Measurements from ENCODE around the gene SLK. TPM values are rescaled to one million over a fixed set of nuclear protein-coding genes. Genes with fewer than 3 reads are reported as not detected.

The SLK gene
- total and polyA plus RNA-seq, 2 of the 4 experiments (the other 2 are of a cell fraction), result 8.1 to 21.5 TPM

DNA sequence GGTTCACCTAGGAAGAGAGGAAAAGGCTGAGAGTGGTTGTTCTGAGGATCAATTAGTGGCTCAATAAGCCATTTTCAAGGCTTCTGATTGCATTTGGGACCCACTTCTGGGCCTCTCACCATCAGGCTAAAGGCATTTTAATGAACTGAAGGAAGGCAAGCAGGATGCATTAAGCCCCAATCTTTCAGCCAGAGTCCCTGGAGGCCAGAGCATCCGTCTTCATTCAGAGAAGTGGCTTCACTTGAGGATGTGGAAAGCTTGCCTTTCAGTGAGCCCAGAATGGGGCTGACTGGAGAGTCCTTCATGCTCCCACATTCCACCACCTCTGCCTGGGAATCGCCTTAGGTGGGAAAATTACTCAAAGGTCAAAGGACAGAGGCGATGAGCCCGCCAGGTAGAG lies 76.9 kb downstream of the SLK start:
- no peak overlapping the region for H4K5ac ChIP-seq (ENCODE audit: low read depth, low read length)
- H3K9ac ChIP-seq (ENCODE audit: low read depth, low read length), result no peak overlapping the region
- no peaks in the 10 kb centered on the region for H3K36me3 ChIP-seq (ENCODE audit: control insufficient read depth, insufficient read depth, low read length)
- H3K14ac ChIP-seq (replicated peaks; ENCODE audit: low read depth, low read length), result no peak overlapping the region
- no peak overlapping the region for H3K4ac ChIP-seq (ENCODE audit: low read depth, low read length)
- no peaks in the 10 kb centered on the region for H3K9me3 ChIP-seq (ENCODE audit: control insufficient read depth, insufficient read depth, low read length)
- no peak overlapping the region for H2AK9ac ChIP-seq (replicated peaks; ENCODE audit: low read depth, low read length, poor library complexity)
- in situ Hi-C loops (cut with MboI; ENCODE audit: low sequenced_read_pairs), result loop anchor here (5.0 kb wide), 1 partner anchor 163 kb away; no protein-coding TSS in a partner anchor
- H3K27me3 ChIP-seq (ENCODE audit: control insufficient read depth, insufficient read depth, low read length), result no peaks in the 10 kb centered on the region
- H3K18ac ChIP-seq (ENCODE audit: low read depth, low read length), result no peak overlapping the region
- H2AK5ac ChIP-seq (ENCODE audit: low read depth, low read length), result no peak overlapping the region; the same call in 1 of the 2 replicates
- ATAC-seq (ENCODE audit: low read depth), result no peak
- no peak overlapping the region for H3K4me3 ChIP-seq (ENCODE audit: insufficient read depth, low read depth, low read length)
- H2BK15ac ChIP-seq (ENCODE audit: low read depth, low read length), result no peak overlapping the region
- intact Hi-C loops (cut with micrococcal nuclease), result loop anchor here (2.0 to 5.0 kb wide), 2 partner anchors 157 to 211 kb away; partner anchors contain the start of gene GSTO1
- no peak overlapping the region for H3K4me2 ChIP-seq (ENCODE audit: low read depth, low read length)
- ChIA-PET POLR2A (ENCODE audit: unreplicated experiment) (no interaction called here), CTCF (no interaction called here)
- H3K23ac ChIP-seq (ENCODE audit: low read depth, low read length), result no peak overlapping the region
- H4K8ac ChIP-seq (ENCODE audit: low read depth in 2 of 2, low read length in 2 of 2), result no peak overlapping the region
- H3K4me1 ChIP-seq (ENCODE audit: control insufficient read depth, insufficient read depth, low read length), result no peaks in the 10 kb centered on the region
- no peaks in the 10 kb centered on the region for H4K20me1 ChIP-seq (ENCODE audit: insufficient read depth, low read length)
- WGBS, 2 experiments (ENCODE audit: extremely low coverage in 2 of 2, insufficient read length in 1 of 2), result 100% methylated on average over 2 of the region's 4 CpGs; no CpG with 5 or more reads in 1 of the 2 experiments
- no peak overlapping the region for H3K56ac ChIP-seq (ENCODE audit: extremely low read depth, insufficient read depth, low read length)
- no peaks in the 10 kb centered on the region for H3K9me1 ChIP-seq (ENCODE audit: insufficient read depth, low read length)
- H3K27ac ChIP-seq (ENCODE audit: insufficient read depth, low read length), result no peak overlapping the region
- no peak overlapping the region for H2AFZ ChIP-seq (replicated peaks; ENCODE audit: low read length, poor library complexity)
- no peak overlapping the region for H2BK5ac ChIP-seq (ENCODE audit: low read depth, low read length, poor library complexity, severe bottlenecking)
- no peak for TF ChIP-seq MAFK (IDR thresholded peaks at IDR 0.05; ENCODE audit: low read depth, low read length)
- TF ChIP-seq RAD21 (IDR thresholded peaks at IDR 0.05; ENCODE audit: low read length), result no peak
- no peak for TF ChIP-seq CEBPB (IDR thresholded peaks at IDR 0.05; ENCODE audit: low read depth, low read length)
- no peak for TF ChIP-seq CHD1 (IDR thresholded peaks at IDR 0.05; ENCODE audit: low read depth, low read length)
- TF ChIP-seq SMC3 (IDR thresholded peaks at IDR 0.05; ENCODE audit: low read depth, low read length), result no peak
- TF ChIP-seq MXI1 (IDR thresholded peaks at IDR 0.05; ENCODE audit: borderline replicate concordance, low read depth, low read length), result no peak
- no peak for TF ChIP-seq NFE2L2 (IDR thresholded peaks at IDR 0.05; ENCODE audit: low read depth, low read length)
- no peak for TF ChIP-seq POLR2A (IDR thresholded peaks at IDR 0.05; ENCODE audit: low read depth, low read length)
- no peak for TF ChIP-seq BHLHE40 (IDR thresholded peaks at IDR 0.05; ENCODE audit: low read depth, low read length)
- TF ChIP-seq, protein P1, sequence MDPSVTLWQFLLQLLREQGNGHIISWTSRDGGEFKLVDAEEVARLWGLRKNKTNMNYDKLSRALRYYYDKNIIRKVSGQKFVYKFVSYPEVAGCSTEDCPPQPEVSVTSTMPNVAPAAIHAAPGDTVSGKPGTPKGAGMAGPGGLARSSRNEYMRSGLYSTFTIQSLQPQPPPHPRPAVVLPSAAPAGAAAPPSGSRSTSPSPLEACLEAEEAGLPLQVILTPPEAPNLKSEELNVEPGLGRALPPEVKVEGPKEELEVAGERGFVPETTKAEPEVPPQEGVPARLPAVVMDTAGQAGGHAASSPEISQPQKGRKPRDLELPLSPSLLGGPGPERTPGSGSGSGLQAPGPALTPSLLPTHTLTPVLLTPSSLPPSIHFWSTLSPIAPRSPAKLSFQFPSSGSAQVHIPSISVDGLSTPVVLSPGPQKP (IDR thresholded peaks at IDR 0.05; ENCODE audit: borderline replicate concordance, low read depth, low read length), result no peak
- no peak for TF ChIP-seq RCOR1 (IDR thresholded peaks at IDR 0.05; ENCODE audit: insufficient replicate concordance, low read length)
- TF ChIP-seq, protein P2, sequence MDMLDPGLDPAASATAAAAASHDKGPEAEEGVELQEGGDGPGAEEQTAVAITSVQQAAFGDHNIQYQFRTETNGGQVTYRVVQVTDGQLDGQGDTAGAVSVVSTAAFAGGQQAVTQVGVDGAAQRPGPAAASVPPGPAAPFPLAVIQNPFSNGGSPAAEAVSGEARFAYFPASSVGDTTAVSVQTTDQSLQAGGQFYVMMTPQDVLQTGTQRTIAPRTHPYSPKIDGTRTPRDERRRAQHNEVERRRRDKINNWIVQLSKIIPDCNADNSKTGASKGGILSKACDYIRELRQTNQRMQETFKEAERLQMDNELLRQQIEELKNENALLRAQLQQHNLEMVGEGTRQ (IDR thresholded peaks at IDR 0.05; ENCODE audit: low read depth, low read length), result no peak
- H4K91ac ChIP-seq (ENCODE audit: insufficient read depth, low read depth, low read length), result no peak overlapping the region
- BruUV-seq (replicated peaks), result no TSS peak
- dilution Hi-C loops (cut with HindIII; ENCODE audit: low sequenced_read_pairs, unreplicated experiment), result no loop called here
- no peak overlapping the region for H2BK20ac ChIP-seq (ENCODE audit: low read depth, low read length)
- DNase-seq, result no peak
- H2BK120ac ChIP-seq (ENCODE audit: low read depth, low read length), result no peak overlapping the region
- H3K79me1 ChIP-seq (ENCODE audit: low read depth in 1 of 2, low read length in 2 of 2), result no peaks in the 10 kb centered on the region

Measured in IMR-90 (cell line).